ENCODE data around the gene PDGFD. TPM values are rescaled to one million over a fixed set of nuclear protein-coding genes. Genes with fewer than 3 reads are reported as not detected.

The PDGFD gene
- polyA plus RNA-seq, 1 donor from 2014 or later = 1.0 TPM

DNA sequence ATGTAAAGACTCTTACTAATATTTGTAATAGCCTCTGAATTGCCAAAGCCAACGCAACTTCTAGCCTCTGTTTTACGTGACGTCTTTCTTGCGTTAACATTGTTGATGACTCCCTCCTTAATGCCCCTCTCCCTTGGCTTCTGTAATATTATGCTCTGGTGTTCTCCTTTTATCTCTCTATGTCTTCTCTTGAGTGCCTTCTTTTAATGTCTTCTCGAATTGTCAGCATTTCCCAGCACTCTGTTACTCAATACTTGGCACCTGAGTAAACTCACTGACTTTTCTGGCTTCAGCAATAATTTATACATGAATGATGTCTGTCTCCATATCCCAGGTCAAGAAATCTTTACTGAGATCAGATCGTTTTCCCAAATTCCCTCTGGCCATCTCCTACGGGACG is 196.0 kb downstream of the PDGFD start:
- H3K9ac ChIP-seq (ENCODE audit: low read length) = no peak overlapping the region
- H3K4me3 ChIP-seq (ENCODE audit: low read length) = no peak overlapping the region
- H3K27ac ChIP-seq (ENCODE audit: low read length) = no peak overlapping the region
- no peaks in the 10 kb centered on the region for H3K27me3 ChIP-seq (ENCODE audit: insufficient read depth, low read depth, low read length)
- no peaks in the 10 kb centered on the region for H3K9me3 ChIP-seq (ENCODE audit: low read length)
- H3K4me2 ChIP-seq (ENCODE audit: low read length) = no peak overlapping the region
- TF ChIP-seq EZH2 (IDR thresholded peaks at IDR 0.05; ENCODE audit: borderline replicate concordance, insufficient read depth, low read length, poor library complexity, severe bottlenecking) = no peak
- no peak for TF ChIP-seq TAF1 (IDR thresholded peaks at IDR 0.05; ENCODE audit: low read depth)
- no peak for TF ChIP-seq RAD21 (conservative IDR thresholded peaks at IDR 0.05)
- no peak for TF ChIP-seq MXI1 (conservative IDR thresholded peaks at IDR 0.05; ENCODE audit: poor library complexity, severe bottlenecking)
- no peak for TF ChIP-seq POLR2AphosphoS5 (IDR thresholded peaks at IDR 0.05)
- no peak for TF ChIP-seq EP300 (conservative IDR thresholded peaks at IDR 0.05; ENCODE audit: poor library complexity, severe bottlenecking)
- TF ChIP-seq, protein P1, sequence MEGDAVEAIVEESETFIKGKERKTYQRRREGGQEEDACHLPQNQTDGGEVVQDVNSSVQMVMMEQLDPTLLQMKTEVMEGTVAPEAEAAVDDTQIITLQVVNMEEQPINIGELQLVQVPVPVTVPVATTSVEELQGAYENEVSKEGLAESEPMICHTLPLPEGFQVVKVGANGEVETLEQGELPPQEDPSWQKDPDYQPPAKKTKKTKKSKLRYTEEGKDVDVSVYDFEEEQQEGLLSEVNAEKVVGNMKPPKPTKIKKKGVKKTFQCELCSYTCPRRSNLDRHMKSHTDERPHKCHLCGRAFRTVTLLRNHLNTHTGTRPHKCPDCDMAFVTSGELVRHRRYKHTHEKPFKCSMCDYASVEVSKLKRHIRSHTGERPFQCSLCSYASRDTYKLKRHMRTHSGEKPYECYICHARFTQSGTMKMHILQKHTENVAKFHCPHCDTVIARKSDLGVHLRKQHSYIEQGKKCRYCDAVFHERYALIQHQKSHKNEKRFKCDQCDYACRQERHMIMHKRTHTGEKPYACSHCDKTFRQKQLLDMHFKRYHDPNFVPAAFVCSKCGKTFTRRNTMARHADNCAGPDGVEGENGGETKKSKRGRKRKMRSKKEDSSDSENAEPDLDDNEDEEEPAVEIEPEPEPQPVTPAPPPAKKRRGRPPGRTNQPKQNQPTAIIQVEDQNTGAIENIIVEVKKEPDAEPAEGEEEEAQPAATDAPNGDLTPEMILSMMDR (IDR thresholded peaks at IDR 0.05; ENCODE audit: poor library complexity, severe bottlenecking) = no peak
- TF ChIP-seq SMC3 (conservative IDR thresholded peaks at IDR 0.05; ENCODE audit: poor library complexity) = no peak
- TF ChIP-seq, protein P2, sequence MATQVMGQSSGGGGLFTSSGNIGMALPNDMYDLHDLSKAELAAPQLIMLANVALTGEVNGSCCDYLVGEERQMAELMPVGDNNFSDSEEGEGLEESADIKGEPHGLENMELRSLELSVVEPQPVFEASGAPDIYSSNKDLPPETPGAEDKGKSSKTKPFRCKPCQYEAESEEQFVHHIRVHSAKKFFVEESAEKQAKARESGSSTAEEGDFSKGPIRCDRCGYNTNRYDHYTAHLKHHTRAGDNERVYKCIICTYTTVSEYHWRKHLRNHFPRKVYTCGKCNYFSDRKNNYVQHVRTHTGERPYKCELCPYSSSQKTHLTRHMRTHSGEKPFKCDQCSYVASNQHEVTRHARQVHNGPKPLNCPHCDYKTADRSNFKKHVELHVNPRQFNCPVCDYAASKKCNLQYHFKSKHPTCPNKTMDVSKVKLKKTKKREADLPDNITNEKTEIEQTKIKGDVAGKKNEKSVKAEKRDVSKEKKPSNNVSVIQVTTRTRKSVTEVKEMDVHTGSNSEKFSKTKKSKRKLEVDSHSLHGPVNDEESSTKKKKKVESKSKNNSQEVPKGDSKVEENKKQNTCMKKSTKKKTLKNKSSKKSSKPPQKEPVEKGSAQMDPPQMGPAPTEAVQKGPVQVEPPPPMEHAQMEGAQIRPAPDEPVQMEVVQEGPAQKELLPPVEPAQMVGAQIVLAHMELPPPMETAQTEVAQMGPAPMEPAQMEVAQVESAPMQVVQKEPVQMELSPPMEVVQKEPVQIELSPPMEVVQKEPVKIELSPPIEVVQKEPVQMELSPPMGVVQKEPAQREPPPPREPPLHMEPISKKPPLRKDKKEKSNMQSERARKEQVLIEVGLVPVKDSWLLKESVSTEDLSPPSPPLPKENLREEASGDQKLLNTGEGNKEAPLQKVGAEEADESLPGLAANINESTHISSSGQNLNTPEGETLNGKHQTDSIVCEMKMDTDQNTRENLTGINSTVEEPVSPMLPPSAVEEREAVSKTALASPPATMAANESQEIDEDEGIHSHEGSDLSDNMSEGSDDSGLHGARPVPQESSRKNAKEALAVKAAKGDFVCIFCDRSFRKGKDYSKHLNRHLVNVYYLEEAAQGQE (IDR thresholded peaks at IDR 0.05; ENCODE audit: borderline replicate concordance) = no peak
- no peaks in the 10 kb centered on the region for H3K36me3 ChIP-seq (ENCODE audit: insufficient read depth, low read length)
- H4K20me1 ChIP-seq (ENCODE audit: insufficient read depth) = no peaks in the 10 kb centered on the region
- no peaks in the 10 kb centered on the region for H3K79me2 ChIP-seq (replicated peaks; ENCODE audit: insufficient read depth, low read length)
- no peaks in the 10 kb centered on the region for H3F3A ChIP-seq (ENCODE audit: insufficient read depth, low read length, poor library complexity, severe bottlenecking)
- H2AFZ ChIP-seq (ENCODE audit: low read depth, low read length) = no peak overlapping the region
- no peaks in the 10 kb centered on the region for H3K9me2 ChIP-seq (ENCODE audit: insufficient read depth, low read length)

DNA sequence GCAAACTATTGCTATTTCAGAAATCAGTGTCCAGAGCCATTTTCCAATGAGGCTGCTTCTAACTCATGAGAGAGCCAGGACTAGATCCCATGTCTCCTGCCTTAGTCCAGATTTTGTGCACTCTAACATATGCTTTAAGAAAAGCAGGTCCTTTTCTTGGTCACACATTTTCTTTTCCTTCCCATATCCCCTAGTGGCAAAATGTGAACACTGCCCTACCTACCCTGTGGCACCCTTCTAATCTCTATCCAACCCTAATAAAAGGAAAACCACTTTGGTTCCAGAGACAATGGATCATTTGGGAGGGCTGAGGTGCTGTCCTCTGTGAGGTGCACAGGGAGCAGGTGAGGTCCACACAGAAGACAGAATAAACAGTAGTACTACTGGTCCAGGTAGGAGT is 199.6 kb downstream of the PDGFD start:
- H3K4me2 ChIP-seq (ENCODE audit: low read length) = no peak overlapping the region
- H3K9ac ChIP-seq (ENCODE audit: low read length) = no peak overlapping the region
- no peak overlapping the region for H2AFZ ChIP-seq (ENCODE audit: low read depth, low read length)
- no peaks in the 10 kb centered on the region for H3K9me3 ChIP-seq (ENCODE audit: low read length)
- H3K36me3 ChIP-seq (ENCODE audit: insufficient read depth, low read length) = no peaks in the 10 kb centered on the region
- H4K20me1 ChIP-seq (ENCODE audit: insufficient read depth) = no peaks in the 10 kb centered on the region
- no peaks in the 10 kb centered on the region for H3K9me2 ChIP-seq (ENCODE audit: insufficient read depth, low read length)
- H3K27ac ChIP-seq (ENCODE audit: low read length) = no peak overlapping the region
- no peaks in the 10 kb centered on the region for H3K79me2 ChIP-seq (replicated peaks; ENCODE audit: insufficient read depth, low read length)
- no peak overlapping the region for H3K4me3 ChIP-seq (ENCODE audit: low read length)
- H3F3A ChIP-seq (ENCODE audit: insufficient read depth, low read length, poor library complexity, severe bottlenecking) = no peaks in the 10 kb centered on the region
- no peaks in the 10 kb centered on the region for H3K27me3 ChIP-seq (ENCODE audit: insufficient read depth, low read depth, low read length)
- TF ChIP-seq EZH2 (IDR thresholded peaks at IDR 0.05; ENCODE audit: borderline replicate concordance, insufficient read depth, low read length, poor library complexity, severe bottlenecking) = no peak
- TF ChIP-seq EP300 (conservative IDR thresholded peaks at IDR 0.05; ENCODE audit: poor library complexity, severe bottlenecking) = no peak
- TF ChIP-seq, protein P2 (IDR thresholded peaks at IDR 0.05; ENCODE audit: borderline replicate concordance) = no peak
- no peak for TF ChIP-seq TAF1 (IDR thresholded peaks at IDR 0.05; ENCODE audit: low read depth)
- no peak for TF ChIP-seq POLR2AphosphoS5 (IDR thresholded peaks at IDR 0.05)
- TF ChIP-seq, protein P1 (IDR thresholded peaks at IDR 0.05; ENCODE audit: poor library complexity, severe bottlenecking) = no peak
- no peak for TF ChIP-seq SMC3 (conservative IDR thresholded peaks at IDR 0.05; ENCODE audit: poor library complexity)
- TF ChIP-seq RAD21 (conservative IDR thresholded peaks at IDR 0.05) = no peak
- no peak for TF ChIP-seq MXI1 (conservative IDR thresholded peaks at IDR 0.05; ENCODE audit: poor library complexity, severe bottlenecking)

Measured in neural cell (in vitro differentiated cells).